Upper lobe of left lung (tissue), 6 donors: ENCODE measurements around the gene AMACR. TPM values are rescaled to one million over a fixed set of nuclear protein-coding genes. Genes with fewer than 3 reads are reported as not detected.

ENCODE experiments used
- ATAC-seq, 2 donors: fragments of 200-7000 bp; cut with Tn5 transposase; one replicate each; pipeline ENCODE4 v1.9.1; 2022; ENCODE audit warnings: mild to moderate bottlenecking in 2 of 2, moderate library complexity in 2 of 2; ENCODE audit not compliant: low FRiP score in 2 of 2
- DNase-seq, 2 donors: peaks; one replicate each; pipeline ENCODE4 v3.0.0-alpha.2; 2019 to 2020
- H3K27ac ChIP-seq, 4 donors: fragments of 200-600 bp; sonication (generic); one replicate each; pipeline ENCODE4 v1.5.1; 2016 to 2019
- H3K27me3 ChIP-seq, 4 donors: fragments of 200-600 bp; sonication (generic); one replicate each; pipeline ENCODE4 v1.5.1; 2017 to 2019
- H3K36me3 ChIP-seq, 4 donors: fragments of 200-600 bp; sonication (generic); one replicate each; pipeline ENCODE4 v1.5.1; 2016 to 2019
- H3K4me1 ChIP-seq, 4 donors: fragments of 200-600 bp; sonication (generic); one replicate each; pipeline ENCODE4 v1.5.1; 2018 to 2019
- H3K4me3 ChIP-seq, 4 donors: fragments of 200-600 bp; sonication (generic); one replicate each; pipeline ENCODE4 v1.5.1; 2017 to 2019; ENCODE audit warnings: mild to moderate bottlenecking in 2 of 4, moderate library complexity in 1 of 4
- H3K9me3 ChIP-seq, 4 donors: fragments of 200-600 bp; sonication (generic); one replicate each; pipeline ENCODE4 v1.5.1; 2018 to 2019
- CTCF ChIP-seq, 6 experiments: fragments of 450-650 bp in 4 of 6; fragments of 200-600 bp in 2 of 6; sonication (generic) in 2 of 6; IDR thresholded peaks; one replicate each; pipeline ENCODE4 v1.5.1; 2016 to 2019; ENCODE audit warnings: antibody characterized with exemption in 6 of 6
- EP300 ChIP-seq, 4 donors: sonication (generic); formaldehyde crosslinking; IDR thresholded peaks; one replicate each; pipeline ENCODE4 v1.5.1; 2017; ENCODE audit warnings: antibody characterized with exemption in 4 of 4, control low read depth in 2 of 4
- POLR2A ChIP-seq, 4 donors: fragments of 450-650 bp; IDR thresholded peaks; one replicate each; pipeline ENCODE4 v1.5.1; 2016 to 2017; ENCODE audit warnings: antibody characterized with exemption in 4 of 4, mild to moderate bottlenecking in 2 of 4
- POLR2AphosphoS5 ChIP-seq, 2 donors: sonication (generic); formaldehyde crosslinking; IDR thresholded peaks; one replicate each; pipeline ENCODE4 v1.5.1; 2017; ENCODE audit warnings: antibody characterized with exemption in 2 of 2
- WGBS, 2 donors: methylation state at CpG; one replicate each; pipeline ENCODE4 v1.1.5; 2017 to 2018; 5-methylcytosine and 5-hydroxymethylcytosine counted together
- total RNA-seq, 6 donors: library from RNA; depleted of rRNA in 4 of 6; stranded (reverse); fragments of >200 nt in 4 of 6; gene quantifications; one replicate each; pipeline versions ENCODE4 v1.1.0 to v1.2.1, GENCODE V29; 2016 to 2021
- donor health status: DM: no; HTN: no; CAD: no; lungs with moderate emphysema.
- donor health status: DM: no; HTN: yes; CAD: no; lungs with severe emphysema.

The AMACR gene
- total RNA-seq, 6 donors from 2014 or later = 7.3 to 18.7 (median 11.6) TPM

- no peak for DNase-seq
- no peak for ATAC-seq
- Histone ChIP-seq H3K27ac (peak overlapping the region; percentile 81 to 96 (median 86)), H3K9me3 (no peaks in the 10 kb centered on the region), H3K4me3 (peak overlapping the region in 3 of 4 donors; percentile 61 to 79 (median 69)), H3K36me3 (peaks cover 0 to 6% (median 3%) of the 10 kb centered on the region in 4 donors), H3K27me3 (no peaks in the 10 kb centered on the region), H3K4me1 (peaks cover 11 to 26% (median 13%) of the 10 kb centered on the region in 4 donors)
- TF ChIP-seq CTCF (IDR thresholded peaks at IDR 0.05) (no peak), EP300 (IDR thresholded peaks at IDR 0.05) (no peak), POLR2A (IDR thresholded peaks at IDR 0.05) (no peak), POLR2AphosphoS5 (IDR thresholded peaks at IDR 0.05) (no peak)
- 4 to 19% methylated on average over 1 of the region's 1 CpG for WGBS, 2 donors
Measured at GRCh38 chr5:34008802-34009201, 952 bp upstream of the AMACR start.

GRCh38 chr5:34007201-34007620 lies 639 bp downstream of the AMACR start:
- H3K27ac ChIP-seq = peak overlapping the region; percentile 81 to 96 (median 86)
- peaks cover 11 to 26% (median 13%) of the 10 kb centered on the region in 4 donors for H3K4me1 ChIP-seq
- no peak for TF ChIP-seq POLR2A (IDR thresholded peaks at IDR 0.05)
- TF ChIP-seq EP300 (IDR thresholded peaks at IDR 0.05) = no peak
- TF ChIP-seq POLR2AphosphoS5 (IDR thresholded peaks at IDR 0.05) = no peak
- no peak for TF ChIP-seq CTCF (IDR thresholded peaks at IDR 0.05)
- peaks cover 0 to 13% (median 6%) of the 10 kb centered on the region in 4 donors for H3K36me3 ChIP-seq
- ATAC-seq (peak in 1 of 2 donors; percentile 36), DNase-seq (peak in 1 of 2 donors; percentile 23)
- peak overlapping the region; percentile 61 to 79 (median 72) for H3K4me3 ChIP-seq
- no peaks in the 10 kb centered on the region for H3K9me3 ChIP-seq
- 3 to 8% methylated on average over 11 of the region's 11 CpGs for WGBS, 2 donors
- H3K27me3 ChIP-seq = no peaks in the 10 kb centered on the region

GRCh38 chr5:34005681-34006080 lies 2.2 kb downstream of the AMACR start:
- H3K27ac ChIP-seq = no peak overlapping the region
- ATAC-seq = no peak
- 83 to 87% methylated on average over 4 of the region's 4 CpGs for WGBS, 2 donors
- peaks cover 11 to 35% (median 15%) of the 10 kb centered on the region in 4 donors for H3K4me1 ChIP-seq
- no peak overlapping the region for H3K4me3 ChIP-seq
- TF ChIP-seq CTCF (IDR thresholded peaks at IDR 0.05) = no peak
- TF ChIP-seq EP300 (IDR thresholded peaks at IDR 0.05) = no peak
- TF ChIP-seq POLR2A (IDR thresholded peaks at IDR 0.05) = no peak
- no peak for TF ChIP-seq POLR2AphosphoS5 (IDR thresholded peaks at IDR 0.05)
- H3K27me3 ChIP-seq = no peaks in the 10 kb centered on the region
- DNase-seq = no peak
- H3K9me3 ChIP-seq = no peaks in the 10 kb centered on the region
- peaks cover 0 to 13% (median 6%) of the 10 kb centered on the region in 4 donors for H3K36me3 ChIP-seq

GRCh38 chr5:34005211-34005610 lies 2.6 kb downstream of the AMACR start:
- no peak for DNase-seq
- Histone ChIP-seq H3K4me1 (peaks cover 11 to 35% (median 15%) of the 10 kb centered on the region in 4 donors), H3K27me3 (no peaks in the 10 kb centered on the region), H3K9me3 (no peaks in the 10 kb centered on the region), H3K36me3 (peaks cover 0 to 13% (median 6%) of the 10 kb centered on the region in 4 donors), H3K4me3 (no peak overlapping the region), H3K27ac (no peak overlapping the region)
- TF ChIP-seq EP300 (IDR thresholded peaks at IDR 0.05) = no peak
- TF ChIP-seq POLR2AphosphoS5 (IDR thresholded peaks at IDR 0.05) = no peak
- no peak for TF ChIP-seq POLR2A (IDR thresholded peaks at IDR 0.05)
- TF ChIP-seq CTCF (IDR thresholded peaks at IDR 0.05) = no peak
- WGBS, 2 donors = 77 to 86% methylated on average over 4 of the region's 4 CpGs
- no peak for ATAC-seq

- ATAC-seq (no peak), DNase-seq (no peak)
- Histone ChIP-seq H3K27me3 (no peaks in the 10 kb centered on the region), H3K4me1 (peaks cover 11 to 30% (median 14%) of the 10 kb centered on the region in 4 donors), H3K36me3 (peaks cover 0 to 13% (median 6%) of the 10 kb centered on the region in 4 donors), H3K9me3 (no peaks in the 10 kb centered on the region), H3K4me3 (no peak overlapping the region), H3K27ac (no peak overlapping the region)
- 80 to 92% methylated on average over 4 of the region's 4 CpGs for WGBS, 2 donors
- TF ChIP-seq EP300 (IDR thresholded peaks at IDR 0.05) = no peak
Measured at GRCh38 chr5:34003941-34004340, 3.9 kb downstream of the AMACR start.
